HG03442 (cell line): ENCODE measurements around the gene AMBRA1.

Experiments used
- ATAC-seq: cut with Tn5 transposase; IDR thresholded peaks from one replicate; pipeline ENCODE4 v1.9.1; 2021; ENCODE audit warnings: mild to moderate bottlenecking, moderate library complexity; ENCODE audit not compliant: unreplicated experiment

The AMBRA1 gene

DNA sequence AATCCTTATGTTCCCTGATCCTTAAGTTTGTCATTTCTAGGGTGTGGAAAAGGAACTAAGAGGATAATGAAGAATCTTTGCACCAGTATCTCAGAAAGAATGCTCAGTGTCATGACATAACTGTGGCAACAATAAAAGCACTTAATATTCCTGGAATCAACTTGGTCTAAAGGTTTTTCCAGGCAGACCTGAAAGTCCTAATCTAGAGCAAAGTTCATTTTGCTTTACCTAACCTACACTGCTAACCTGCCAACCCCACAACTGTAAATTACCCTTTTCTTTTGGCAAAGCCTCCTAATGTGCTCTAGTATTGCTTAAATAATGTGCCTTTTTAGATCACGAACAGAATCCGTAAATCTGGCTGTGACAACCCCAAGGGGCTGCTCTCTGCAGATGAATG, 82.5 kb downstream of the AMBRA1 start:
- ATAC-seq, result no peak

DNA sequence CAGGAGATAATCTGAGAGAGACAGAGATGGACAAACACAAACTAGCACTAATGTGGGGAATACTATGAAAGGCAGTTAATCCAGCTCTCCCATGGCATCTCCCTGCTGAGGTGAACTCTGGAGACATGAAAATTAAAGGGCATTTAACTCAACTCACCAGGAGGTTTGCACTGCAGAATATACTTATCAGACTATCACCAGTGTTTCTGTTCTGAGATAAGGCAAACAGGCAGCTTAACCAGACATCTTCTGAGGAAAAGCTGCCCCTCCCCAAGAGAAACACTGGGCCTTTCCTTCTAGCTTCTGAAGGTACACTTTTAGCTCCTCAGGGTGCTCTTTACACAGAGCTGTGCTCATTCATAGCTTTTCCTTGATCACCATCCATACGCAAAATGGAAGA, 85.5 kb downstream of the AMBRA1 start:
- no peak for ATAC-seq

DNA sequence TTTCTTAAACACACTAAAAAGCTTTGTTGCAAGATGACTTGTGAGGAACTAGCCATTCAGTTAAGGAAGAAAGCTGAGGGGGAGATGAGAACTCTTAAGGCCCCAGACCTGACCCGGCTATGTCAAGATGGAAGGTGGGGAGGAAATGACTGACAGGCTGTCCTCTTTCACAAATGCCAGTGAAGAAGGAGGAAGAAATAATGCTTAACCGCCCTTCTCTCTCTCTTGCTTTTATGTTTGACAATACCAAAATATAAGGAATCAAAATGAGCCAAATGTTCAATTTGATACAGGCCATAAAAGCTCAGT, 87.4 kb downstream of the AMBRA1 start:
- ATAC-seq, result no peak

- ATAC-seq, result no peak
Observed at GRCh38 chr11:46505741-46506482, 87.9 kb downstream of the AMBRA1 start.

- peak; percentile 38 for ATAC-seq
Observed at GRCh38 chr11:46504817-46505613, 88.8 kb downstream of the AMBRA1 start.

GRCh38 chr11:46499821-46500220, 94.0 kb downstream of the AMBRA1 start:
- ATAC-seq, result no peak

DNA sequence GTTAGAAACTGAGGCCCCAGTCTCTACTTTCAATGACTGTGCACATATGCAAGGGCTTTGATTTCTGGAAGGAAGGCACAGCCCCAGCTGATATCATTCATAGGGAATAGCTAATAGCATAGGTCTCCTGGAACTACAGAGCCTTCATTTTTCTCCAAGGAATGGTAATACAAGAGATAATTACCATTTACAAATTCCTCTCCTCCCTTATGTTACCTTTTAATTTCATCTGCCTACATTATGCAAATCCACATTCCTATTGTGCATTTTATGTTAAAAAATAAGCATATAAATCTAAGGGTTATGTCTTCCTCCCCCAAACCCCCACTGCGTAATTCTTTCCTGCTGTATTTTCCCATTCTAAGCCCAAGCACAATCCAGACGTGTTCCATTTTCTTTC, 94.9 kb downstream of the AMBRA1 start:
- ATAC-seq, result no peak

DNA sequence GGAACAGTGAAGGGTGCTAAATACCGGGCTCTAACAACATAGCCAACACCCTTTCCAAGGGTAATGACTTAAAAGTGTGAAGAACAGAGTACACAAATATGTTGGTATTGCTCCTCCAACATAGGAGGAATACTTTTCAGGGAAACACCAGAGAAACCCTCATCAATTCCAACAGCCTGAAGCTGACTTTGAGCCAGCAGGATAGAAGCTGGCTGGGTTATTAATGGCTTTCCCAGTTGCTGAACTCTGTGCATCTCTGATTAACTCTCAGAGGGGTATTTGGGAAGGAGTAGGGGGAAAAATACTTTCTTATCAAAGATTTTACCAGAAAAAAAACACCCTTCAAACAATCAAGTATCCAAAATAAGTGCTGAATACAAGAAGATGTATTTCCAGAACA, 95.6 kb downstream of the AMBRA1 start:
- ATAC-seq, result no peak

DNA sequence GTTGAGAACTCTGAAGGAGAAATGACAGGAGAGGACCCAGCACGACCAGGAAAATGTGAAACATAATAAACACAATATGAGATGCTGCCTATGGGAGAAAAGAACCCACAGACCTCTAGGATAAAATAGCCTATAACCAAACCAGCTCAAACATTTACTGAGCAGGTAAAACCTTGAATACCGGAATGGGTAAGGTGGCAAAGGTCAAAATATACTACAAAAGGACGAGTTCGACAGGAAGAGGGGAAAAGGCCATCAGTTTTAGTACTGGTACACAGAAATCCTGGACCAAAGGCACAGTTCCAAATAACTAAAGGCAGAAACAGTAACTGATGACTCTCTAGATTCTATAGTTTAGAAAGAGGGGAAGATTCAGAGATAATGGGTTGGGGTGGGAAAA, 96.3 kb downstream of the AMBRA1 start:
- no peak for ATAC-seq

DNA sequence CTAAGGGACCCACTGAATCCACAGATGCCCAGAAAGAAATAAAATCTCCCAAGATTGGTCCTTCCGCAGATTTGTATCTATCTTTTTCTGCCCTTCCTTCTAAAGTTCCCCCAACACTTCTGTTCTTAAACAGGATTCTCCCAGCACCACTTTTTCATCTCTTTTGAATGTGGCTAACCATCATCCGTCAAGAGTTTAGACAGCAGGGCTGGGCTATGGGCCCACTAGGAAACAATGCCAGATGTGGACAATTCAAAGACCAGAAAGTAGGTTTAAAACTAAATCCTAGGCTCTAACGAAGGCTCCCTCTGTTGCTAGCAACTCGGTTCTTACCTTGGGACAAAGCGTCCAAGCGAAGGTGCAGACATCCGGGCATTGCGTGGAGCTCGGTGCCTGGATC, 100.0 kb downstream of the AMBRA1 start:
- ATAC-seq, result no peak

GRCh38 chr11:46492532-46492931, 101.3 kb downstream of the AMBRA1 start:
- no peak for ATAC-seq

- no peak for ATAC-seq
Observed at GRCh38 chr11:46491661-46492330, 102.0 kb downstream of the AMBRA1 start.

DNA sequence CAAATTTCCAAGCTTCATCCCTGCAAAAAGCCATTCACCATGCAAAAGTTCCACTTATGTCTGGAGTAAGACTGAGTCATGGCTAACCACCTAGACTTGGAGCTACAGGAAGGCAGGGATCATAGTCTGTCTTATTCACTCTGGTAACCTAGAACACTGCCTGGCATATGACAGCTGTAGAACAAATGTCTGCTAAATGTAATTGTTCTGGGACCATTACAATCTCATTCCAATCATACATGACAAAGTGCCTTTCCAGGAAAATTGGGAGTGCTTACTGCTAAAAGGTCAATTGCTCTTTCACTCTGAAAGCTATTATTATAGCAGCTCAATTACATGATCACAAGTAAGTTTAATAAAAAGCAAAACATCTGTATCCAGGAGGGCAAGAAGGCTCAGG, 103.2 kb downstream of the AMBRA1 start:
- ATAC-seq, result no peak

DNA sequence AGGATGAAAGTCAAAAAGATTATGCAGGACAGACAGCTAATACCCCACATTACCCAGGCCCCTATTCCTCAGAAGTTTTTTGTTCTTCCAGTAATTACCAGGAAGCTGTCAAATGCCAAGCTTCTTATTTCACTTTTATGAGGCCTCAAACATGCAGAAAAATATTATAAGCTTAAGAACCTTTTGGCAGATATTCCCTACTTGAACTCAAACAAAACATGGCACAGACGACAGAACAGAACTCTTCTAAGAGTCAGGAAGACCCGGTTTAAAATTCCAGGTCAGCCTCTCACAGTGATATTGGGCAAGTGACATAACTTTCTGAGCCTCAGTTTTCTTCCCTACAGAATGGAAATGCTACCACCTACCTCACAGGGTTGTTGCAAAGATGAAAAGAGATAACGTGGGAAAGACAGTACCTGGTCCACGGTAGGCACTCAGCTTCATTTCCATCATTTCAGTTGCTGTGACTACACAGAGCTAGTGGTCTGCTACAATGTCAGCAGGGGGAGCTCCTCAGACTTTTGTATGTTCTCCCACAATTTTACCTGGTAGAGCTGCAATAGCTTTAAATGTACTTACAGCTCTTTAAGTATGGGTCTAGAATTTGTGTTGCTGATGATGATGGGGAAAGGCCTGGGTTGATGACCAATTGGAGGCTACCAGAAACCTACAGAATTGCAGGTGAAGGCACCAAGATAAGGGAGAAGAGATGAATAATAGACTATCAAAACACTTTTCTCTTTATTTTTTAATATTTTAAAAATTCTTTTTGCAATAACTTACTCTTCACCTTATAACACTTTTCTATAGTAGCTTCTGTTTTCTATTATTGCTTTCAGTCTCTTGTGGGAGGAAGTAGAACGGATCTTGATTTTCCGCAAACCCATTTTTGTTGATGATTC, 103.9 kb downstream of the AMBRA1 start:
- ATAC-seq, result no peak

DNA sequence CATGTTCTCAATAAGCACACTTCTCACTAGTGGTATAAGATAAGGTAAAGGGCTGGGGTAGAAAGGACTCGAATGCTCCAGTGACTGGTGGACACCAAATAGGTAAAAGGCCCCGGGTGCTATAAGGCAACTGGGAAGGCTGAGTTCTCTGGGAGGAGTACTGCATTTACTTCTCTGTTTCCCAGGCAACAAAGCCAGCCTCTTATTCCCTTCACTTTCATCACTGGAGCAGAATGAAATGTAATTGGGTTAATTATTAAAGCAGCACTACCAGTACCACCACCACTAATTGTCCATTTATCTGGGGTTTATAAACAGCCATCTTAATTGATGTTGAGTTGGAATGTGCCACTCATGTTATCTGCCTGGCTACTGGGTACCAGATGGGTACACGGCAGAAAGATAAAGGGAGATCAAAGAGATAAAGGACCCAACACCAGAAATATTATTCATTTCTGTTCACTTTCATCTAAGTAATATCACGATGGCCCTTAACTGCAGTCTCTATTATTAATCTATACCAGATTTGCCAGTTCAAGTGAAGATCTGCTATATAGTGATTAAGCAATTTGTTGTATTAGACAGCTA, 107.9 kb downstream of the AMBRA1 start:
- ATAC-seq, result no peak

DNA sequence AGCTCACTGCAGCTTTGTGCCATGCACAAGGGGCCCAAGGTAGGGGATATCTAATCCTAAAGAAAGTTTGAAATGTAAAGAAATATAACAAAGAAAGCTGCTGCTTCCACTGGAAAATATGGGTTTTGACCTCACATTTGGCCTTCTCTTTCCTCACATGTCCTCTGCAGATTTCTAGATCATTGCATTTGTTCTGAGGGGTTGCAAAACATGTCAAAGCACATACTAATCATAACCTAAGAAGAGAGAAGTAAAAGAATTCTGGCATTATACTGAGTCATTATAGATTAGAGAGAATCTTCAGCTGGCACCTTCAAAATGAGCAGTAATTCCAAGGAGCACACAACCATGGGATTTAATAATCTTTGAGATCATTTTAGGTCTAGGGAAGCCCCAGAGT, 109.7 kb downstream of the AMBRA1 start:
- ATAC-seq, result no peak

- no peak for ATAC-seq
Observed at GRCh38 chr11:46480909-46481308, 112.9 kb downstream of the AMBRA1 start.

DNA sequence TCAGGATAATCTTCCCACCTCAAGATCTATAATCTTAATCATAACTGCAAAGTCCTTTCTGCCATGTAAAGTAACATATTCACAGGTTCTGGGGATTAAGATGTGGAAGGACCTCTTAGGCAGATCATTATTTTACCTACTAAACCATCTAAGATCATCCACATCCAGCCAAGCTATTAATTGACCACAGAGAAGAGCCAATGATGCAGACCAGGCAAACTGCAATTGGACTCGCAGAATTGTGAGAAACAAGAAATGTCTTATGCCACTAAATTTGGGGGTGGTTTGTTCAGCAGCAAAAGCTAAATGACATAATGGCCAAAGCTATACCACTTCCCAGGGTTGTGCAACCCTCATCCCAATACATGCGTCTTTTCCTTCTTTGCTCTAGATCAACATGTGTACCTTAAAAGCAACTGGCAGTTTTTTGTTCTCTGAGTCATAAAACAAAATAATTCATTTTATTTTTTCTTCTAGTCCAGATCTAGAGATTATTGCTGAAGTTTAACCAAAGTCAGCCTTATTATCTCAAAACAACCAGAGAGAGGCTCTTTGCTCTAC, 113.6 kb downstream of the AMBRA1 start:
- no peak for ATAC-seq

DNA sequence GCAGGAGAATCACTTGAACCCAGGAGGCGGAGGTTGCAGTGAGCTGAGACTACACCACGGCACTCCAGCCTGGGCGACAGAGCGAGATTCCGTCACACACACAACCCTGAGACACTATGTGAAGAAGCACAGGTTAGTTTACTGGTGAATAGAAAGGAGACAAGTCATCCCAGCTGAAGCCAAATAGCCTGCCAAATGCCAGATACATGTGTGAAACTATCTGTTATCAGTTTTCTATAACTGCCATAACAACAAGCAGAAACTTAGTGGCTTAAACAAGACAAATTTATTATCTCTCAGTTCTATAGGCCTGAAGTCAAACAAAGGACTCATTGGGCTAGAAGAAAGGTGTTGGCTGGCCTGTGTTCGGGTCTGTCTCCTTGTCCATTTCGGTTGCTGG, 114.2 kb downstream of the AMBRA1 start:
- no peak for ATAC-seq

DNA sequence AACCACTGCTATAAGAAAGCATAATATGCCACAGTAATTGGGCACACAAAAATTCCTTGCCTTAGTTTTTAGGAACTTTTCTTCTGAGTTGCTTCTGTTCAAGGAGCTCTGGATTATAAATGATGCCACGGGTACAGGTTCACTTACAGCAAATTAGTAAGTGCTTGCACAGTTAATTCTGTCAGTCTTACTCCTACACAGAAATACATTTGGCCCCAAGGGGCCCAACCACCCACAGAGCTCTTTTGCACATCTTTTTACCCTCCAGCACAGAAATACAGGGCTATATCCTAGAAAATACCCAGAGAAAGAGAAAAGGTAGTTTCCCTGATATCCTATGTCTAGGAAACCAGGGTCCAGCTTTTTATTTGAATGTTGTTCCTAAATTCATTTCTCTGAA, 115.6 kb downstream of the AMBRA1 start:
- ATAC-seq, result no peak
